Measurements from ENCODE around the gene EYA2.
"Not testable (repeated sequence)": the region's sequence is repeated elsewhere in the genome, so short reads cannot be mapped to it uniquely, and the experiment has no call there.

The EYA2 gene

DNA sequence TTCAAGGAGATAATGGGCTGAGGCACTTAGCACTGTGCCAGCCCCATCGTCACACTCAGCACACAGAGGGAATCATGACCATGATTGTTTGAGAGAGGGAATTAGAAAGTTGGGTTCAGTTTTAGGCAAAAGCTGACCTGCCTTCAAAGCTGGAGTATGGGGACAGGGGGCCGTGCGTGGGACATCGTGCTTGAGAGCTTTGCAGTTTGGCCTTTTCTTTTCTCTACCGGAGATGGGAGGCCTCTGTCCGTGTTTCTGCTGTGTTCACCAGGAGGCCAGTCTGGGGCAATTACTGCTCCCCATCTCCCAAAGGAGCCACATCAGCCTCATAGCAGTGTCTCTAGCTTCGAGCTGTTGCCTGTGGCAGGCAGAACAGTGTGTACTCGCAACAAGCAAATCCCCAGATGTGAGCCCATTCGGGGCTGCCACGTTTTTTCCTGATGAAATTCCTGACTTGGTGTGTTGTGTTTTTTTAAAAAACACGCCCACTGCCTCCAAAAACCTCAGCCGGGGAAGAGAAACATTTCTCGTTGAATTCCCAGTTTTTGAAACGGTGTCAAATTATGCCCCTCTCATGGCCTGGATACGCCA, 20.2 kb downstream of the EYA2 start:
- DNase-seq (ENCODE audit: low spot score) = no peak
- in situ Hi-C loops (cut with MboI; ENCODE audit: low sequenced_read_pairs, unreplicated experiment) = no loop called here
- TF ChIP-seq, protein P1, sequence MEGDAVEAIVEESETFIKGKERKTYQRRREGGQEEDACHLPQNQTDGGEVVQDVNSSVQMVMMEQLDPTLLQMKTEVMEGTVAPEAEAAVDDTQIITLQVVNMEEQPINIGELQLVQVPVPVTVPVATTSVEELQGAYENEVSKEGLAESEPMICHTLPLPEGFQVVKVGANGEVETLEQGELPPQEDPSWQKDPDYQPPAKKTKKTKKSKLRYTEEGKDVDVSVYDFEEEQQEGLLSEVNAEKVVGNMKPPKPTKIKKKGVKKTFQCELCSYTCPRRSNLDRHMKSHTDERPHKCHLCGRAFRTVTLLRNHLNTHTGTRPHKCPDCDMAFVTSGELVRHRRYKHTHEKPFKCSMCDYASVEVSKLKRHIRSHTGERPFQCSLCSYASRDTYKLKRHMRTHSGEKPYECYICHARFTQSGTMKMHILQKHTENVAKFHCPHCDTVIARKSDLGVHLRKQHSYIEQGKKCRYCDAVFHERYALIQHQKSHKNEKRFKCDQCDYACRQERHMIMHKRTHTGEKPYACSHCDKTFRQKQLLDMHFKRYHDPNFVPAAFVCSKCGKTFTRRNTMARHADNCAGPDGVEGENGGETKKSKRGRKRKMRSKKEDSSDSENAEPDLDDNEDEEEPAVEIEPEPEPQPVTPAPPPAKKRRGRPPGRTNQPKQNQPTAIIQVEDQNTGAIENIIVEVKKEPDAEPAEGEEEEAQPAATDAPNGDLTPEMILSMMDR (IDR thresholded peaks at IDR 0.05; ENCODE audit: borderline replicate concordance, control extremely low read depth, extremely low read depth, insufficient read depth, missing control alignments) = no peak

DNA sequence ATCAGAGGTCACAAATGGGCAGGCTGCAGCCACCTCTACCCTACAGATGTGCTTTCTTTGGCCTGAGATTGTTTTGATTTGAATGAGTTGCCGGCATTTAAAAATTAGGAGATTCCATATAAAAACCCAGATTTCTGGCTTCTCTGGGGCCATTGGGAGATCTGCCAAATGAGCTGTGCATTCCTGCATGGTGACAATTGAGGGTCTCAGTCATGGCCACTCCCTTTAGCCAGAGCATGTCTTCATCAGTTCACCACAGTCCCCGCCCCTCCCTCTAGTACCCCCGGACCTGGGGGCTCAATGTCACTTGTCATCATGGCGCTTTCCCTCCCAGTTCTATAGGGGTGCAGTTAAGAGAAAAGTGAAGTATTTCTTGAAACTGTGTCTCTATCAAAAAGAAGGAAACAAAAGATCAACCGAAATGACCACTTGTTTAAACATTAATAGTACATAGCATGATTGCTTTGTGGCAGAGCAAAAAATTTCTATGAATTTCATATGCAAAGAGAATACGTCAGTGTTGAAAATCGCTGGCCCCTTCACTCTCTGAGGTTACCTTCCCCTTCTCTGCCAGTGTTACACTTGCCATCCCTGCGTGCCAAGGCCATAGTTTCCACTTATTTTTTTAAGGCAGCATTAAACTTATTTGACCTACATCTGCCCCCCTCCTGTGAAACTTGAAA, 21.1 kb downstream of the EYA2 start:
- no peak for DNase-seq (ENCODE audit: low spot score)
- in situ Hi-C loops (cut with MboI; ENCODE audit: low sequenced_read_pairs, unreplicated experiment) = no loop called here
- TF ChIP-seq, protein P1 (IDR thresholded peaks at IDR 0.05; ENCODE audit: borderline replicate concordance, control extremely low read depth, extremely low read depth, insufficient read depth, missing control alignments) = no peak

DNA sequence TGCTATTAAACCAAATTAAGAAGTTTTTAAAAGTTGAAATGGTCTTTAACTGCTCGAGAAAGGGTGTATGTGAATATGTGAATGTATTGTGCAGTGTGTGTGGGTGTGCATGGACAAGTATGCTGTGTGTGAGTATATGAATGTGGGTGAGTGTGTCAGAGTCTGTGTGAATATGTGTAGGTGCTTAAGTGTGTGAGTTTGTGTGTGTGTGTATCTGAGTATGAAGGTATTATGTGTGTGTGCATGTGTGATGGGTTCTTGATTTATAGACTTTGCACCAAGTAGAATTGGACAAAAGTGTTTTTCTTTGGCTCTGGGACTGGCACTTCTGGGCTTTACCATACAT, 21.6 kb downstream of the EYA2 start:
- in situ Hi-C loops (cut with MboI; ENCODE audit: low sequenced_read_pairs, unreplicated experiment) = no loop called here
- no peak for DNase-seq (ENCODE audit: low spot score)
- TF ChIP-seq, protein P1 (IDR thresholded peaks at IDR 0.05; ENCODE audit: borderline replicate concordance, control extremely low read depth, extremely low read depth, insufficient read depth, missing control alignments) = no peak

DNA sequence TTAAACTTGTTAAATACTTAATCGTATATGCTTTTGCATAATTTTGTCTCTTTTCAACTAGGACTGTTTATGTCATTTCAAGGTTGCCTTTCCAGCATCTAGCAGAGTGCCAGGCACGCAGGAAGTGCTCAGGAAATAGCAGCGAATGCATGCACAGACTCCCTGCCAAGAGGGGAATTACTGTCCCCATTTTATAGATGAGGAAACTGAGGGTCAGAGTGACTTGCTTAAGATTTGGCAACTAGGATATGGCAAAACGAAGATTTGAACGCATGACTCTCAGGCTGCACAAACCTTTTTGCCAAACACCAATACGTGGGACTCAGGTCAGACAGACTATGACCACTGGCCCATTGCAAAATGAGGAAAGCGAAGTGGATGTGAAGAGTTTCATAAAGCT, 22.5 kb downstream of the EYA2 start:
- TF ChIP-seq, protein P1 (IDR thresholded peaks at IDR 0.05; ENCODE audit: borderline replicate concordance, control extremely low read depth, extremely low read depth, insufficient read depth, missing control alignments) = no peak
- DNase-seq (ENCODE audit: low spot score) = no peak
- in situ Hi-C loops (cut with MboI; ENCODE audit: low sequenced_read_pairs, unreplicated experiment) = no loop called here

DNA sequence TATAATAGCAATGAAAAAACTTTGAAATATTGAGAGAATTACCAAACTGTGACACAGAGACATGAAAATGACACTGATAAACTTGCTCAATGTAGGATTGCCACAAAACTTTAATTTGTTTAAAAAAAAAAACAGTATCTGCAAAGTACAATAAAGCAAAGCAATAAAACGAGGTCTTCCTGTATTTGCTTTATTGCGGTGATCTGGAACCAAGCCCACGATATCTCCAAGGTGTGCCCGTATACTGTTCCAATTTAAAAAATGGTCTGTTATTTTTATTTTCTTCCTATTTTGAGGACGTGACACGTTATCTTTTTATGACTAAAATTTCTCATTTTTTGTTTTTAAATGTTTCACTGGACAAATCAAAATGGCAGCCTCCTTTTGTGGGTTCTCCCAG, 25.5 kb downstream of the EYA2 start:
- TF ChIP-seq, protein P1 (IDR thresholded peaks at IDR 0.05; ENCODE audit: borderline replicate concordance, control extremely low read depth, extremely low read depth, insufficient read depth, missing control alignments) = no peak
- in situ Hi-C loops (cut with MboI; ENCODE audit: low sequenced_read_pairs, unreplicated experiment) = no loop called here
- no peak for DNase-seq (ENCODE audit: low spot score)

DNA sequence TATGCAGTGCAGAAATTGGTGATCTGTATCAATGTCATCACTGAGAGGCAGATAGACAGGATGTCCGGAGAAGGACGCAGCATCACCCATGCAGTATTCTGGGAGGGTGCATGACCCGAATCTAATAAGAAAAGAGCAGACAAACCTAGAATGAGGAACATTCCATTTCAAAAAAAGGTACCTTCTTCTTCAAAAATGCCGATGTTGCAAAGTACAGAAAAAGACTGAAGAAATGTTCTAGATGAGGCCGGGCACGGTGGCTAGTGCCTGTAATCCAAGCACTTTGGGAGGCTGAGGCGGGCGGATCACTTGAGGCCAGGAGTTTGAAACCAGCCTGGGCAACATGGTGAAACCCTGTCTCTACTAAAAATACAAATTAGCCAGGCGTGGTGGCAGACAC, 28.2 kb downstream of the EYA2 start:
- DNase-seq (ENCODE audit: low spot score); in situ Hi-C loops (cut with MboI; ENCODE audit: low sequenced_read_pairs, unreplicated experiment): not testable (repeated sequence)

DNA sequence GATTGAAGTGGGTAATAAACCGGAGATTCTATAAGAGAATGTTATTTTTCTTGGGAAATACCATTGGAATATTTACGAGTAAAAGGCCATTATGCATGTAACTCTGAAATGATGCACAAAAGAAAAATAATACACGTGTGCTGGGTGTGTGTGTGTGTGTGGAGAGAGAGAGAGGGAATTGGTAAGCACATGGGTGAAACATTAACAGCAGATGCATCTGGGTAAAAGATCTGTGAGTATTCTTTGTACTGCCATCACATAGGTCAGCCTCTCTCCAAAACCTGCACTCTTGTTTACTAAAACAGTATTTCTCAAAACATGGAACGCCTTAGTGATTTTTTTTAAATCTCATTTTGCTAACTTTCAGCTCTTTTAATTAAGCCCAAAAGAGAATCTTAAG, 28.9 kb downstream of the EYA2 start:
- TF ChIP-seq, protein P1 (IDR thresholded peaks at IDR 0.05; ENCODE audit: borderline replicate concordance, control extremely low read depth, extremely low read depth, insufficient read depth, missing control alignments) = no peak
- no peak for DNase-seq (ENCODE audit: low spot score)
- in situ Hi-C loops (cut with MboI; ENCODE audit: low sequenced_read_pairs, unreplicated experiment) = no loop called here

Data from GM13976 (cell line).